Trophoblast cell (in vitro differentiated cells and primary cell): ENCODE data around the gene SURF2.

ENCODE experiments used
- DNase-seq, 2 donors: peaks; one replicate each; pipeline ENCODE4 v3.0.0-alpha.2; 2016
- H2AFZ ChIP-seq: 2 replicates; pipeline ENCODE4 v1.6.1; 2013; ENCODE audit warnings: low read length, moderate library complexity, mild to moderate bottlenecking; ENCODE audit not compliant: insufficient read depth, poor library complexity
- H2AK5ac ChIP-seq: 2 replicates; pipeline ENCODE4 v1.6.1; 2013; ENCODE audit warnings: mild to moderate bottlenecking, low read length
- H2BK120ac ChIP-seq: 2 replicates; pipeline ENCODE4 v1.6.1; 2013; ENCODE audit warnings: low read length, mild to moderate bottlenecking, moderate library complexity; ENCODE audit not compliant: insufficient read depth, poor library complexity
- H2BK12ac ChIP-seq: 2 replicates; pipeline ENCODE4 v1.6.1; 2013; ENCODE audit warnings: mild to moderate bottlenecking, low read length, moderate library complexity
- H2BK5ac ChIP-seq: 2 replicates; pipeline ENCODE4 v1.6.1; 2013; ENCODE audit warnings: low read length, low read depth, moderate library complexity, mild to moderate bottlenecking; ENCODE audit not compliant: poor library complexity
- H3K14ac ChIP-seq: 2 replicates; pipeline ENCODE4 v1.6.1; 2013; ENCODE audit warnings: mild to moderate bottlenecking, low read length
- H3K18ac ChIP-seq: 2 replicates; pipeline ENCODE4 v1.6.1; 2013; ENCODE audit warnings: mild to moderate bottlenecking, low read length
- H3K23ac ChIP-seq: 2 replicates; pipeline ENCODE4 v1.6.1; 2013; ENCODE audit warnings: low read length
- H3K27ac ChIP-seq: 2 replicates; pipeline ENCODE4 v1.5.1; 2013; ENCODE audit warnings: low read depth, mild to moderate bottlenecking, inconsistent platforms, low read length, moderate library complexity
- H3K27me3 ChIP-seq: 2 replicates; pipeline ENCODE4 v1.6.1; 2013; ENCODE audit warnings: inconsistent platforms, mild to moderate bottlenecking, low read length, moderate library complexity; ENCODE audit not compliant: insufficient read depth
- H3K36me3 ChIP-seq, 2 experiments: 1 replicate in 1 of 2; 2 replicates in 1 of 2; pipeline ENCODE4 v1.6.1; 2013; ENCODE audit warnings: low read length in 2 of 2, mild to moderate bottlenecking in 2 of 2, moderate library complexity in 1 of 2; ENCODE audit not compliant: insufficient read depth in 2 of 2, control insufficient read depth in 1 of 2
- H3K4ac ChIP-seq: 2 replicates; pipeline ENCODE4 v1.6.1; 2013; ENCODE audit warnings: low read depth, mild to moderate bottlenecking, low read length, moderate library complexity
- H3K4me1 ChIP-seq, 2 experiments: 1 replicate in 1 of 2; 2 replicates in 1 of 2; pipeline ENCODE4 v1.6.1; 2013; ENCODE audit warnings: low read length in 2 of 2, mild to moderate bottlenecking in 2 of 2, moderate library complexity in 1 of 2; ENCODE audit not compliant: insufficient read depth in 2 of 2, control insufficient read depth in 1 of 2
- H3K4me2 ChIP-seq: 2 replicates; pipeline ENCODE4 v1.6.1; 2013; ENCODE audit warnings: inconsistent platforms, mild to moderate bottlenecking, low read length, moderate library complexity
- H3K4me3 ChIP-seq: 2 replicates; pipeline ENCODE4 v1.5.1; 2013; ENCODE audit warnings: mild to moderate bottlenecking, low read depth, low read length, inconsistent platforms
- H3K79me1 ChIP-seq: one replicate; pipeline ENCODE4 v1.6.1; 2013; ENCODE audit warnings: low read length
- H3K79me2 ChIP-seq: 2 replicates; pipeline ENCODE4 v1.6.1; 2013; ENCODE audit warnings: low read length, mild to moderate bottlenecking; ENCODE audit not compliant: control insufficient read depth, insufficient read depth, poor library complexity
- H3K9ac ChIP-seq: 2 replicates; pipeline ENCODE4 v1.6.1; 2013; ENCODE audit warnings: mild to moderate bottlenecking, low read length
- H3K9me3 ChIP-seq: 2 replicates; pipeline ENCODE4 v1.6.1; 2013; ENCODE audit warnings: low read depth, mild to moderate bottlenecking, control low read depth, inconsistent platforms, low read length; ENCODE audit not compliant: insufficient read depth
- H4K12ac ChIP-seq: 2 replicates; pipeline ENCODE4 v1.6.1; 2013; ENCODE audit warnings: low read depth, mild to moderate bottlenecking, low read length, moderate library complexity
- H4K8ac ChIP-seq: 2 replicates; pipeline ENCODE4 v1.6.1; 2013; ENCODE audit warnings: low read depth, mild to moderate bottlenecking, low read length, moderate library complexity
- H4K91ac ChIP-seq: one replicate; pipeline ENCODE4 v1.6.1; 2013; ENCODE audit warnings: low read depth, mild to moderate bottlenecking, low read length, moderate library complexity
- WGBS: extraction: QIAGEN DNeasy Blood & Tissue Kit; methylation state at CpG from one replicate; pipeline ENCODE4 v1.1.7; 2013; ENCODE audit warnings: missing lambda C conversion rate; ENCODE audit not compliant: insufficient read length, insufficient coverage; ENCODE audit errors: extremely low coverage; 5-methylcytosine and 5-hydroxymethylcytosine counted together

Gene SURF2

DNA sequence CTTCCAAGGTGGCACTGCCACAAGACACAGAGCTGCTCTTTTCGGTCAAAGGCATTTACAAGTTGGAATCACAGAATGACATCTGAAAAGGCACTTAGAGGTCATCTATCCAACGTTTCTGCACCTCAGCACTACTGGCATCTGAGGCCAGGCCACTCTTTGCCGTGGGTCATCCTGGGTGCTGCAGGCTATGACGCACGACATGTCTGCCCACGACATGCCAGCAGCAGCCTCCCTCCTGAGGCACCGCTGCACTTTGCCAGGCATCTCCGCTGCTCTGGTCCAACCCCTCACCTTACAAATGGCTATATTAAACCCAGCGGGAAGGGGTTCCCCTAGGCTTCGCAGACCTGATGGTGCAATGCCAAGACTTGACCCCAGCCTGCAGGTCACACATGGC is 11.4 kb downstream of the SURF2 start:
- Histone ChIP-seq H4K8ac (no peak overlapping the region), H3K4me2 (no peak overlapping the region), H2AFZ (no peak overlapping the region), H2BK5ac (no peak overlapping the region), H3K18ac (no peak overlapping the region), H3K23ac (no peak overlapping the region), H2BK12ac (no peak overlapping the region), H3K27me3 (no peaks in the 10 kb centered on the region), H3K14ac (no peak overlapping the region), H3K36me3 (peaks cover 76 to 89% of the 10 kb centered on the region in 2 experiments), H2AK5ac (no peak overlapping the region), H4K91ac (no peak overlapping the region), H4K12ac (no peak overlapping the region), H3K79me1 (no peaks in the 10 kb centered on the region), H3K4me1 (peaks cover 6 to 7% of the 10 kb centered on the region in 2 experiments), H3K79me2 (peaks cover 22% of the 10 kb centered on the region), H3K9me3 (peaks cover 1% of the 10 kb centered on the region), H3K9ac (no peak overlapping the region), H3K4me3 (no peak overlapping the region), H3K4ac (peak overlapping the region; percentile 53), H3K27ac (no peak overlapping the region), H2BK120ac (no peak overlapping the region)
- WGBS, result no CpG with 5 or more reads among the region's 10 CpGs
- no peak for DNase-seq

DNA sequence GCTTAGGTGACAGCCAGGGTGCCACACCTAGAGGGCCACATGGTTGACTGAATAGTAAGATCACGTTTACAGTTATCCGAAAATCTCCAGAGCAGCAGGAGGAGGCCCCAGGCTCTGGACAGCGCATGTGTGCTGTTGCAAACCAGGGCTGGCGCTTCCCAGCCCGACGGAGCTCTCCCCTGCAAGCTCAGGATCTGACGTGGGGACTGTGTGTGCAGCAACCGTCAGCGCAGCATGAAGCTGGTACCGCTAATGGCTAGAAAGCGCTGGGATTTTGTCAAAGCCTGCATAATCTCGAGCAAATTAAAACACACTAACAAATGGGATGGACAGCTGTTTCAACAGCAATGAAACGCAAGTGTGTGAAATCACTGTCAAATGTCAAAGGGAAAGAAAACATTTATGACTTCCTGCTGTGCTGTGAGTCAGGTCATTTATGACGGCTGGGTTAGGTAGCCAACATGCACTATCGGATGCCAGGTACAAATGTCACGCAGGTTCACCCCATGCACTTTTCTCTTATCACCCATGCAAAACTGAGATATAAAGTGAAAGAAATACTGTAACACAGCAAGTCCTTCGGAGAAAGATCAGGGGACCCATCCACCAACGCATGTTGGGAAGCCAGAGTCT is 12.0 kb downstream of the SURF2 start:
- WGBS, result no CpG with 5 or more reads among the region's 18 CpGs
- H2AFZ ChIP-seq, result no peak overlapping the region
- no peak overlapping the region for H3K27ac ChIP-seq
- no peak overlapping the region for H4K91ac ChIP-seq
- H2AK5ac ChIP-seq, result no peak overlapping the region
- H3K4me2 ChIP-seq, result no peak overlapping the region
- H4K12ac ChIP-seq, result no peak overlapping the region
- H4K8ac ChIP-seq, result no peak overlapping the region
- H2BK12ac ChIP-seq, result no peak overlapping the region
- H3K4me3 ChIP-seq, result no peak overlapping the region
- no peak overlapping the region for H3K9ac ChIP-seq
- no peaks in the 10 kb centered on the region for H3K27me3 ChIP-seq
- H2BK120ac ChIP-seq, result no peak overlapping the region
- H3K18ac ChIP-seq, result no peak overlapping the region
- no peak for DNase-seq
- H3K9me3 ChIP-seq, result peaks cover 1% of the 10 kb centered on the region
- peaks cover 6 to 7% of the 10 kb centered on the region in 2 experiments for H3K4me1 ChIP-seq
- no peaks in the 10 kb centered on the region for H3K79me1 ChIP-seq
- H3K4ac ChIP-seq, result peak overlapping the region; percentile 53
- H3K36me3 ChIP-seq, result peaks cover 77 to 89% of the 10 kb centered on the region in 2 experiments
- no peak overlapping the region for H3K14ac ChIP-seq
- H2BK5ac ChIP-seq, result no peak overlapping the region
- H3K23ac ChIP-seq, result no peak overlapping the region
- H3K79me2 ChIP-seq, result peaks cover 26% of the 10 kb centered on the region

DNA sequence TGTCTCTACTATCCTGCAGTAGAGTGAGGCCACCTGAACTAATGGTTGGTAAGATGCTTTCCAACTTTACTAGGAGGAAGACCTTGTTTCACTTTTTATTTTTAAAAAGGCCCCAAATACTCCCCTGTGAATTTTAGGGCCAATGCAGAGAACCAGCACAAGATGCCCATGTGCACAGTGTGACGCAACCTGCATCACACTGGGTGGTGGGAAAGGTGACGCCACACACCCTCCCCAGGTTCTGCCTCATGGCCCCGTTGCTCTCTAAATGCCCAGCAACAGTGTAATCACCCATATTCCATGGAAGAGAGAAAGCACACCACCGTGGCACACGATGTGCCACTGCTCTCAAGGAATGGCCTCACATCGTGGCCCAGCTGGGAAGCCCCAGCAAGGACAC is 13.1 kb downstream of the SURF2 start:
- H3K18ac ChIP-seq, result no peak overlapping the region
- H2AK5ac ChIP-seq, result no peak overlapping the region
- no peaks in the 10 kb centered on the region for H3K79me1 ChIP-seq
- H4K91ac ChIP-seq, result no peak overlapping the region
- H2BK120ac ChIP-seq, result no peak overlapping the region
- H3K4me1 ChIP-seq, result peaks cover 6 to 7% of the 10 kb centered on the region in 2 experiments
- H3K9ac ChIP-seq, result no peak overlapping the region
- H4K8ac ChIP-seq, result no peak overlapping the region
- peaks cover 71 to 82% of the 10 kb centered on the region in 2 experiments for H3K36me3 ChIP-seq
- H2BK5ac ChIP-seq, result no peak overlapping the region
- H4K12ac ChIP-seq, result no peak overlapping the region
- no CpG with 5 or more reads among the region's 6 CpGs for WGBS
- no peaks in the 10 kb centered on the region for H3K27me3 ChIP-seq
- no peak overlapping the region for H2BK12ac ChIP-seq
- peaks cover 26% of the 10 kb centered on the region for H3K79me2 ChIP-seq
- H2AFZ ChIP-seq, result no peak overlapping the region
- peak overlapping the region; percentile 68 for H3K4ac ChIP-seq
- H3K27ac ChIP-seq, result no peak overlapping the region
- H3K14ac ChIP-seq, result no peak overlapping the region
- no peak overlapping the region for H3K4me2 ChIP-seq
- no peak overlapping the region for H3K23ac ChIP-seq
- no peak overlapping the region for H3K4me3 ChIP-seq
- H3K9me3 ChIP-seq, result peaks cover 1% of the 10 kb centered on the region
- DNase-seq, result peak in 1 of 2 donors; percentile 1

- H3K18ac ChIP-seq, result no peak overlapping the region
- no peak overlapping the region for H3K9ac ChIP-seq
- H3K9me3 ChIP-seq, result no peaks in the 10 kb centered on the region
- no peak overlapping the region for H4K8ac ChIP-seq
- H3K79me2 ChIP-seq, result peaks cover 28% of the 10 kb centered on the region
- H3K14ac ChIP-seq, result no peak overlapping the region
- no peak overlapping the region for H2AFZ ChIP-seq
- no CpG with 5 or more reads among the region's 7 CpGs for WGBS
- no peak overlapping the region for H3K4me2 ChIP-seq
- H2BK12ac ChIP-seq, result no peak overlapping the region
- no peak for DNase-seq
- H2BK120ac ChIP-seq, result no peak overlapping the region
- no peak overlapping the region for H4K91ac ChIP-seq
- H3K23ac ChIP-seq, result no peak overlapping the region
- peaks cover 3% of the 10 kb centered on the region for H3K79me1 ChIP-seq
- no peaks in the 10 kb centered on the region for H3K27me3 ChIP-seq
- peak overlapping the region; percentile 80 for H3K4ac ChIP-seq
- no peak overlapping the region for H3K4me3 ChIP-seq
- H2AK5ac ChIP-seq, result no peak overlapping the region
- H3K36me3 ChIP-seq, result peaks cover 67 to 78% of the 10 kb centered on the region in 2 experiments
- no peak overlapping the region for H2BK5ac ChIP-seq
- H3K4me1 ChIP-seq, result peaks cover 4% of the 10 kb centered on the region in 2 experiments
- H4K12ac ChIP-seq, result no peak overlapping the region
- no peak overlapping the region for H3K27ac ChIP-seq
Observed at GRCh38 chr9:133369933-133370332, 13.6 kb downstream of the SURF2 start.
